ENCODE measurements around the gene ARID3A.
"Not testable (repeated sequence)": the region's sequence is repeated elsewhere in the genome, so short reads cannot be mapped to it uniquely, and the experiment has no call there.

ARID3A gene

GRCh38 chr19:891421-892200 is 34.2 kb upstream of the ARID3A start:
- DNase-seq = not testable (repeated sequence)

- no peak for DNase-seq
Measured at GRCh38 chr19:892243-892893, 33.5 kb upstream of the ARID3A start.

GRCh38 chr19:892894-893689 is 32.7 kb upstream of the ARID3A start, which contains the start of the genes MED16 and RNU6-9:
TSS of gene MED16 (minus strand) at chr19:893187. CDS start at chr19:891131, 2,056 bp downstream.
TSS of gene RNU6-9 (plus strand) at chr19:893484.
- DNase-seq = peak; percentile 92 to 94

- DNase-seq = no peak
Measured at GRCh38 chr19:896434-896833, 29.4 kb upstream of the ARID3A start.

GRCh38 chr19:896999-897398 is 28.8 kb upstream of the ARID3A start:
- DNase-seq = no peak

GRCh38 chr19:897442-898039 is 28.3 kb upstream of the ARID3A start:
- DNase-seq = no peak

GRCh38 chr19:898663-899062 is 27.2 kb upstream of the ARID3A start:
- peak in 1 of 2 donors; percentile 44 for DNase-seq

GRCh38 chr19:899336-900042 is 26.3 kb upstream of the ARID3A start:
- no peak for DNase-seq

- no peak for DNase-seq
Measured at GRCh38 chr19:900043-900301, 25.9 kb upstream of the ARID3A start.

- DNase-seq = peak; percentile 34 to 65
Measured at GRCh38 chr19:900302-901111, 25.3 kb upstream of the ARID3A start.

GRCh38 chr19:901216-902092 is 24.4 kb upstream of the ARID3A start:
- no peak for DNase-seq

GRCh38 chr19:902093-902370 is 23.8 kb upstream of the ARID3A start:
- DNase-seq = no peak

GRCh38 chr19:902446-903226 is 23.2 kb upstream of the ARID3A start:
- no peak for DNase-seq

GRCh38 chr19:903266-903797 is 22.5 kb upstream of the ARID3A start:
- no peak for DNase-seq

GRCh38 chr19:904545-904944 is 21.3 kb upstream of the ARID3A start:
- no peak for DNase-seq

- DNase-seq = peak; percentile 45 to 69
Measured at GRCh38 chr19:906480-906879, 19.4 kb upstream of the ARID3A start.

- DNase-seq = peak; percentile 44 to 72
Measured at GRCh38 chr19:907183-907853, 18.5 kb upstream of the ARID3A start.

GRCh38 chr19:911197-912033 is 14.4 kb upstream of the ARID3A start:
- DNase-seq = no peak
